Erythroblast (primary cell): ENCODE measurements around the gene NLRP8.
"Not testable (repeated sequence)": the region's sequence is repeated elsewhere in the genome, so short reads cannot be mapped to it uniquely, and the experiment has no call there.

Source experiments
- GATA1 ChIP-seq: IDR thresholded peaks from 2 replicates; pipeline ENCODE4 v1.6.1; 2011; ENCODE audit warnings: low read depth, mild to moderate bottlenecking, control low read depth, low read length, moderate library complexity
- POLR2A ChIP-seq: IDR thresholded peaks from 2 replicates; pipeline ENCODE4 v1.6.1; 2011; ENCODE audit warnings: mild to moderate bottlenecking, low read length

DNA sequence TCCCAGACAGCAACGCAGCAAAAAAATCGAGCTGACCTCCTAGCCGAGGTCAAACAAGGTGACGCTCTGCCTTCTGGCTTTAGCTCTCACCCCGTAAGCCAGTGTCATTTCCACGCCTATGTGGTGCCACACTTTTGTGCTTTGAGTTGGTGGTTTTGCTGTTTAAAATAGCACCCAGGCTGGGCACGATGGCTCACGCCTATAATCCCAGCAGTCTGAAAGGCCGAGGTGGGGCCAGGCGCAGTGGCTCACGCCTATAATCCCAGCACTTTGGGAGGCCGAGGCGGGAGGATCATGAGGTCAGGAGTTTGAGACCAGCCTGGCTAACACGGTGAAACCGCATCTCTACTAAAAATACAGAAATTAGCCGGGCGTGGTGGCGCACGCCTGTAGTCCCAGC lies 2.9 kb downstream of the NLRP8 start:
- TF ChIP-seq POLR2A, GATA1: not testable (repeated sequence)
